Fibroblast of lung (primary cell): ENCODE results near the gene PRKAR1B. TPM values are rescaled to one million over a fixed set of nuclear protein-coding genes. Genes with fewer than 3 reads are reported as not detected.

Experiments
- DNase-seq, 2 donors: peaks; one replicate each; pipeline versions ENCODE4 v3.0.0 to v3.0.0-alpha.2; 2010; ENCODE audit warnings: low read depth in 2 of 2
- H2AFZ ChIP-seq: 2 replicates; pipeline ENCODE4 v1.5.1; 2012; ENCODE audit warnings: low read length, control low read depth, inconsistent platforms
- H3K27ac ChIP-seq: 2 replicates; pipeline ENCODE4 v1.5.1; 2011; ENCODE audit warnings: low read length, control low read depth; ENCODE audit not compliant: insufficient read depth
- H3K27me3 ChIP-seq: 2 replicates; pipeline ENCODE4 v1.5.1; 2011; ENCODE audit warnings: mild to moderate bottlenecking, low read length; ENCODE audit not compliant: control insufficient read depth, insufficient read depth
- H3K36me3 ChIP-seq: 2 replicates; pipeline ENCODE4 v1.5.1; 2011; ENCODE audit warnings: low read length; ENCODE audit not compliant: control insufficient read depth, insufficient read depth
- H3K4me1 ChIP-seq: 2 replicates; pipeline ENCODE4 v1.5.1; 2011; ENCODE audit warnings: low read length; ENCODE audit not compliant: control insufficient read depth, insufficient read depth; ENCODE audit errors: extremely low read depth
- H3K4me2 ChIP-seq: 2 replicates; pipeline ENCODE4 v1.5.1; 2011; ENCODE audit warnings: low read length, control low read depth; ENCODE audit not compliant: insufficient read depth; ENCODE audit errors: extremely low read depth
- H3K4me3 ChIP-seq, 4 experiments: fragments of 200-600 bp in 1 of 4; sonication (generic) in 1 of 4; replicated peaks in 1 of 4; 2 replicates each; pipeline ENCODE4 v1.5.1; 2011 to 2016; ENCODE audit warnings: low read length in 4 of 4, low read depth in 3 of 4, mild to moderate bottlenecking in 3 of 4, control low read depth in 2 of 4, inconsistent platforms in 1 of 4, mixed read lengths in 1 of 4; ENCODE audit not compliant: insufficient read depth in 1 of 4; ENCODE audit errors: control extremely low read depth in 1 of 4
- H3K79me2 ChIP-seq: 2 replicates; pipeline ENCODE4 v1.5.1; 2012; ENCODE audit warnings: mild to moderate bottlenecking, low read length, inconsistent platforms; ENCODE audit not compliant: control insufficient read depth, insufficient read depth
- H3K9ac ChIP-seq: 2 replicates; pipeline ENCODE4 v1.5.1; 2011; ENCODE audit warnings: mild to moderate bottlenecking, low read length, control low read depth; ENCODE audit not compliant: insufficient read depth
- H3K9me3 ChIP-seq: 2 replicates; pipeline ENCODE4 v1.5.1; 2012; ENCODE audit warnings: low read depth, low read length; ENCODE audit not compliant: control insufficient read depth, insufficient read depth
- H4K20me1 ChIP-seq: 2 replicates; pipeline ENCODE4 v1.5.1; 2011; ENCODE audit warnings: low read length; ENCODE audit not compliant: control insufficient read depth, insufficient read depth; ENCODE audit errors: extremely low read depth
- EZH2 ChIP-seq: IDR thresholded peaks from 2 replicates; pipeline ENCODE4 v1.5.1; 2012; ENCODE audit warnings: low read length, control low read depth, mild to moderate bottlenecking; ENCODE audit errors: missing control alignments
- polyA plus RNA-seq, 2 donors: library from polyadenylated mRNA; depleted of rRNA in 1 of 2; stranded (reverse) in 1 of 2; unstranded in 1 of 2; fragments of >200 nt; gene quantifications; 2 replicates each; pipeline ENCODE4 v1.2.1, GENCODE V29; 2011 to 2012; ENCODE audit warnings: missing spikeins in 1 of 2
- total RNA-seq: library from RNA; depleted of rRNA; stranded (reverse); fragments of >200 nt; gene quantifications from 2 replicates; pipeline ENCODE4 v1.2.1, GENCODE V29; 2014
- TF ChIP-seq, protein P1 (sequence below), 2 donors: IDR thresholded peaks in 1 of 2; conservative IDR thresholded peaks in 1 of 2; 1 replicate in 1 of 2; 2 replicates in 1 of 2; pipeline ENCODE4 v1.5.1; 2011 to 2012; ENCODE audit warnings: low read length in 2 of 2, control low read depth in 1 of 2, inconsistent platforms in 1 of 2, low read depth in 1 of 2, mild to moderate bottlenecking in 1 of 2

Gene PRKAR1B
- total and polyA plus RNA-seq, 2 donors (not counting 1 experiment from before 2014, with no cell fraction given): 12.7 to 14.5 TPM

DNA sequence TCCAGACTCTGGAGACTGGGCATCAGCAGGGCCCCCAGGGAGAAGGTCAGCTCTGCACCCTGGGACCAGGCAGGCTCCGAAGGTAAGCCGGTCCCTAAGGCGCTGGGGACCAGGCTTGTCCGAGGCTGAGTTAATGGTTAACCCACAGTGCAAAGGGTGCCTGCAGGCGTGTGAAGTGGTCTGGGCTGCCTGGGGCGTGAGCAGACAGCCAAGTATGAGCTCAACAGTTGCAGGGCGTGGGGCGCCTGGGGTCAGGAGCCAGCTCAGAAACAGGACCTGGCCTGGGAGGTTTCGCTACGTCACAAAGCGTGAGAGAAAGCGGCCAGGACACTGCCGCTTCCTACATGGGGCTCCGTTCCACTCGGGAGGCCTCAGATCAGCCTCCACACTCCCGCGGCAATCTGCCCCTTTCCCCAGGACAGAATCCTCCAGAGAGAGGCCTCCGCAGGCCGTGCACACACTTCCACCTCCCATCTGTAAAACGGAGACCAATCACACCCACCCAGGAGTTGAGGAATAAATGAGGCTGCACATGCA, 223.4 kb downstream of the PRKAR1B start:
- DNase-seq: no peak
- H3K79me2 ChIP-seq: no peaks in the 10 kb centered on the region
- no peaks in the 10 kb centered on the region for H3K4me1 ChIP-seq
- no peaks in the 10 kb centered on the region for H3K27me3 ChIP-seq
- H3K4me2 ChIP-seq: no peak overlapping the region
- no peak overlapping the region for H3K9ac ChIP-seq
- no peak overlapping the region for H3K27ac ChIP-seq
- no peaks in the 10 kb centered on the region for H3K9me3 ChIP-seq
- H2AFZ ChIP-seq: no peak overlapping the region
- peaks cover 2% of the 10 kb centered on the region for H3K36me3 ChIP-seq
- TF ChIP-seq, protein P1, sequence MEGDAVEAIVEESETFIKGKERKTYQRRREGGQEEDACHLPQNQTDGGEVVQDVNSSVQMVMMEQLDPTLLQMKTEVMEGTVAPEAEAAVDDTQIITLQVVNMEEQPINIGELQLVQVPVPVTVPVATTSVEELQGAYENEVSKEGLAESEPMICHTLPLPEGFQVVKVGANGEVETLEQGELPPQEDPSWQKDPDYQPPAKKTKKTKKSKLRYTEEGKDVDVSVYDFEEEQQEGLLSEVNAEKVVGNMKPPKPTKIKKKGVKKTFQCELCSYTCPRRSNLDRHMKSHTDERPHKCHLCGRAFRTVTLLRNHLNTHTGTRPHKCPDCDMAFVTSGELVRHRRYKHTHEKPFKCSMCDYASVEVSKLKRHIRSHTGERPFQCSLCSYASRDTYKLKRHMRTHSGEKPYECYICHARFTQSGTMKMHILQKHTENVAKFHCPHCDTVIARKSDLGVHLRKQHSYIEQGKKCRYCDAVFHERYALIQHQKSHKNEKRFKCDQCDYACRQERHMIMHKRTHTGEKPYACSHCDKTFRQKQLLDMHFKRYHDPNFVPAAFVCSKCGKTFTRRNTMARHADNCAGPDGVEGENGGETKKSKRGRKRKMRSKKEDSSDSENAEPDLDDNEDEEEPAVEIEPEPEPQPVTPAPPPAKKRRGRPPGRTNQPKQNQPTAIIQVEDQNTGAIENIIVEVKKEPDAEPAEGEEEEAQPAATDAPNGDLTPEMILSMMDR (conservative IDR thresholded peaks at IDR 0.05 in 1 of 2, IDR thresholded peaks at IDR 0.05 in 1 of 2; ENCODE audit: low read depth in 1 of 2, low read length in 2 of 2): no peak
- TF ChIP-seq EZH2: no peak
- H3K4me3 ChIP-seq: no peak overlapping the region
- H4K20me1 ChIP-seq: no peaks in the 10 kb centered on the region

DNA sequence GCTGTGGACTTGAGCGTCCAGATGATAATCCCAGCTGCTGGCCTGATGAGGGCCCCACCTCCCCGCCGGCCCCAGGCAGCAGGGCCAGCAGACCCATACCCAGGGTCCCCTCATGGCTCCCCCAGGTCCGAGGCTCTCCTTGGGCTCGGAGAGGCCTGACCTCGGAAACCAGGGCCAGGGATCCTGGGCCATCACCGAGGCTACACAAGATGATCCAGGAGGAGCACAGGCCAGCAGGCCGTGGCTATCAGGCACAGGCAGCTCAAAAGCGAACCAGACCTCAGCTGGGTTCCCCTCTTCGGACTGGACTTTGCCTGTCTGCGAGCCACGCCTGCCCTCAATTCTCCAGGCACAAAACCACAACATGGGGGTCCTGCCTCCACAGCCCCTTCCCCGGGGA, 224.8 kb downstream of the PRKAR1B start:
- Histone ChIP-seq H3K4me2 (no peak overlapping the region), H3K4me3 (no peak overlapping the region), H3K27me3 (no peaks in the 10 kb centered on the region), H3K4me1 (no peaks in the 10 kb centered on the region), H2AFZ (no peak overlapping the region), H3K9me3 (no peaks in the 10 kb centered on the region), H3K27ac (no peak overlapping the region), H4K20me1 (no peaks in the 10 kb centered on the region), H3K79me2 (no peaks in the 10 kb centered on the region), H3K9ac (no peak overlapping the region), H3K36me3 (peaks cover 2% of the 10 kb centered on the region)
- TF ChIP-seq, protein P1 (conservative IDR thresholded peaks at IDR 0.05 in 1 of 2, IDR thresholded peaks at IDR 0.05 in 1 of 2; ENCODE audit: low read depth in 1 of 2, low read length in 2 of 2): no peak
- TF ChIP-seq EZH2: no peak
- no peak for DNase-seq

DNA sequence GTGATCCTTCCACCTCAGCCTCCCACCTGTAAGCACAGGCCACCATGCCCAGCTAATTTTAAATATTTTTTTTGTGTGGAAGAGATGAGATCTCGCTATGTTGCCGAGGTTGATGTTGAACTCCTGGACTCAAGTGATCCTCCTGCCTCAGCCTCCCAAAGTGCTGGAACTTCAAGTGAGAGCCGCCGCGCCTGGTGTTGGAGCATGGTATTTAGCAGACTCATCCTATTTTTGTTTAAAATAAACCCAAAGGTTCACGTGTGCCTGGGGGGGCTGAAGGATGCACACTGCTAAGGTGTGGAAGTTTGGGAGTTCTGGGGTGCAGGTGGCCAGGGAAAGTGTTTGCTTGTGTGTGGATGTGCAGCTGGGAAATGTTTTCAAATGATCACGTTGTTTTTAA, 225.6 kb downstream of the PRKAR1B start:
- Histone ChIP-seq H3K79me2 (no peaks in the 10 kb centered on the region), H3K9ac (no peak overlapping the region), H2AFZ (no peak overlapping the region), H3K4me2 (no peak overlapping the region), H3K36me3 (peaks cover 2% of the 10 kb centered on the region), H4K20me1 (no peaks in the 10 kb centered on the region), H3K9me3 (no peaks in the 10 kb centered on the region), H3K4me3 (no peak overlapping the region), H3K27ac (no peak overlapping the region), H3K27me3 (no peaks in the 10 kb centered on the region), H3K4me1 (no peaks in the 10 kb centered on the region)
- TF ChIP-seq, protein P1 (conservative IDR thresholded peaks at IDR 0.05 in 1 of 2, IDR thresholded peaks at IDR 0.05 in 1 of 2; ENCODE audit: low read depth in 1 of 2, low read length in 2 of 2): no peak
- no peak for TF ChIP-seq EZH2
- DNase-seq: no peak
